IMR-90 (cell line): ENCODE data around the gene CAMK2G. TPM values are rescaled to one million over a fixed set of nuclear protein-coding genes. Genes with fewer than 3 reads are reported as not detected.

Source experiments
- ATAC-seq: fragments of 200-7000 bp; cut with Tn5 transposase; 2 replicates; pipeline ENCODE4 v1.9.1; 2020; ENCODE audit warnings: low read depth, mild to moderate bottlenecking, moderate library complexity
- BruUV-seq: library from RNA; stranded (reverse); fragments of 400-500 nt; replicated peaks from 2 replicates; lab custom pipeline; 2021; lab: Mats Ljungman, UMichigan
- CTCF ChIA-PET: fragments of 300-600 bp; formaldehyde crosslinking; extraction: SDS; loops from one replicate; lab custom pipeline; 2021; ENCODE audit warnings: antibody characterized with exemption; lab: Yijun Ruan, JAX
- POLR2A ChIA-PET: fragments of 300-600 bp; sonication (Branson Sonifier 250); formaldehyde crosslinking; loops from one replicate; lab custom pipeline; 2022; ENCODE audit warnings: antibody characterized with exemption; ENCODE audit not compliant: unreplicated experiment; lab: Charles Lee
- DNase-seq: peaks from one replicate; pipeline ENCODE4 v3.0.0; 2013
- H2AFZ ChIP-seq: replicated peaks from 2 replicates; pipeline ENCODE3; 2013; ENCODE audit warnings: low read length, mild to moderate bottlenecking; ENCODE audit not compliant: poor library complexity
- H2AK5ac ChIP-seq: 2 replicates; pipeline ENCODE4 v1.6.1; 2013; ENCODE audit warnings: low read depth, low read length, inconsistent platforms
- H2AK9ac ChIP-seq: replicated peaks from 2 replicates; pipeline ENCODE3; 2013; ENCODE audit warnings: mild to moderate bottlenecking, low read depth, low read length, moderate library complexity; ENCODE audit not compliant: poor library complexity
- H2BK120ac ChIP-seq: 2 replicates; pipeline ENCODE4 v1.6.1; 2013; ENCODE audit warnings: low read depth, low read length, inconsistent platforms
- H2BK15ac ChIP-seq: 3 replicates; pipeline ENCODE4 v1.6.1; 2013; ENCODE audit warnings: low read depth, low read length, inconsistent platforms
- H2BK20ac ChIP-seq: 2 replicates; pipeline ENCODE4 v1.6.1; 2013; ENCODE audit warnings: low read depth, mild to moderate bottlenecking, inconsistent platforms, low read length, moderate library complexity
- H2BK5ac ChIP-seq: 2 replicates; pipeline ENCODE4 v1.6.1; 2013; ENCODE audit warnings: mild to moderate bottlenecking, low read depth, low read length, inconsistent platforms; ENCODE audit not compliant: poor library complexity, severe bottlenecking
- H3K14ac ChIP-seq: replicated peaks from 2 replicates; pipeline ENCODE4 v1.6.1; 2013; ENCODE audit warnings: low read depth, low read length, inconsistent platforms
- H3K18ac ChIP-seq: 2 replicates; pipeline ENCODE4 v1.6.1; 2013; ENCODE audit warnings: low read depth, low read length, control low read depth
- H3K23ac ChIP-seq: 2 replicates; pipeline ENCODE4 v1.6.1; 2013; ENCODE audit warnings: low read depth, low read length, inconsistent platforms
- H3K27ac ChIP-seq: 2 replicates; pipeline ENCODE4 v1.5.1; 2013; ENCODE audit warnings: mild to moderate bottlenecking, control low read depth, low read length; ENCODE audit not compliant: insufficient read depth
- H3K27me3 ChIP-seq: 2 replicates; pipeline ENCODE4 v1.6.1; 2013; ENCODE audit warnings: low read length; ENCODE audit not compliant: control insufficient read depth, insufficient read depth
- H3K36me3 ChIP-seq: 2 replicates; pipeline ENCODE4 v1.6.1; 2013; ENCODE audit warnings: low read length, mixed read lengths; ENCODE audit not compliant: control insufficient read depth, insufficient read depth
- H3K4ac ChIP-seq: 2 replicates; pipeline ENCODE4 v1.6.1; 2013; ENCODE audit warnings: low read depth, low read length, inconsistent platforms
- H3K4me1 ChIP-seq: 2 replicates; pipeline ENCODE4 v1.6.1; 2013; ENCODE audit warnings: low read length, mixed read lengths; ENCODE audit not compliant: control insufficient read depth, insufficient read depth
- H3K4me2 ChIP-seq: 2 replicates; pipeline ENCODE4 v1.6.1; 2013; ENCODE audit warnings: low read depth, mild to moderate bottlenecking, control low read depth, low read length, moderate library complexity
- H3K4me3 ChIP-seq: 2 replicates; pipeline ENCODE4 v1.5.1; 2013; ENCODE audit warnings: low read depth, mild to moderate bottlenecking, control low read depth, low read length, moderate library complexity; ENCODE audit not compliant: insufficient read depth
- H3K56ac ChIP-seq: 2 replicates; pipeline ENCODE4 v1.6.1; 2013; ENCODE audit warnings: low read length, inconsistent platforms; ENCODE audit not compliant: insufficient read depth; ENCODE audit errors: extremely low read depth
- H3K79me1 ChIP-seq, 2 experiments: 2 replicates each; pipeline ENCODE4 v1.6.1; 2013; ENCODE audit warnings: low read length in 2 of 2, inconsistent platforms in 1 of 2, low read depth in 1 of 2
- H3K9ac ChIP-seq: 2 replicates; pipeline ENCODE4 v1.6.1; 2013; ENCODE audit warnings: low read depth, low read length, control low read depth
- H3K9me1 ChIP-seq: 2 replicates; pipeline ENCODE4 v1.6.1; 2013; ENCODE audit warnings: low read length, inconsistent platforms; ENCODE audit not compliant: insufficient read depth
- H3K9me3 ChIP-seq: 2 replicates; pipeline ENCODE4 v1.6.1; 2013; ENCODE audit warnings: low read length; ENCODE audit not compliant: control insufficient read depth, insufficient read depth
- H4K20me1 ChIP-seq: 2 replicates; pipeline ENCODE4 v1.6.1; 2013; ENCODE audit warnings: low read length, inconsistent platforms; ENCODE audit not compliant: insufficient read depth
- H4K5ac ChIP-seq: 2 replicates; pipeline ENCODE4 v1.6.1; 2013; ENCODE audit warnings: mild to moderate bottlenecking, low read depth, low read length, control low read depth
- H4K8ac ChIP-seq, 2 experiments: 2 replicates each; pipeline ENCODE4 v1.6.1; 2013; ENCODE audit warnings: low read depth in 2 of 2, low read length in 2 of 2, control low read depth in 1 of 2, inconsistent platforms in 1 of 2
- H4K91ac ChIP-seq: 2 replicates; pipeline ENCODE4 v1.6.1; 2013; ENCODE audit warnings: low read depth, low read length, inconsistent platforms; ENCODE audit not compliant: insufficient read depth
- CEBPB ChIP-seq: IDR thresholded peaks from 2 replicates; pipeline ENCODE4 v1.6.1; 2012; ENCODE audit warnings: low read depth, low read length, improper control_type of control experiment
- CHD1 ChIP-seq: IDR thresholded peaks from 2 replicates; pipeline ENCODE4 v1.6.1; 2012; ENCODE audit warnings: low read depth, low read length, improper control_type of control experiment
- FOS ChIP-seq: fragments of 150-350 bp; IDR thresholded peaks from 2 replicates; pipeline ENCODE4 v1.6.1; 2016; ENCODE audit warnings: low read depth, low read length
- MAFK ChIP-seq: IDR thresholded peaks from 2 replicates; pipeline ENCODE4 v1.6.1; 2012; ENCODE audit warnings: low read depth, low read length, improper control_type of control experiment
- MAZ ChIP-seq: IDR thresholded peaks from 2 replicates; pipeline ENCODE4 v1.6.1; 2012; ENCODE audit warnings: low read depth, mild to moderate bottlenecking, low read length, improper control_type of control experiment, moderate library complexity, borderline replicate concordance
- MXI1 ChIP-seq: IDR thresholded peaks from 2 replicates; pipeline ENCODE4 v1.6.1; 2012; ENCODE audit warnings: low read depth, mild to moderate bottlenecking, low read length, moderate library complexity, borderline replicate concordance
- NFE2L2 ChIP-seq: fragments of 150-350 bp; IDR thresholded peaks from 2 replicates; pipeline ENCODE4 v1.6.1; 2016; ENCODE audit warnings: low read depth, mild to moderate bottlenecking, low read length
- POLR2A ChIP-seq: IDR thresholded peaks from 2 replicates; pipeline ENCODE4 v1.6.1; 2012; ENCODE audit warnings: mild to moderate bottlenecking, low read depth, low read length
- RFX5 ChIP-seq: IDR thresholded peaks from 2 replicates; pipeline ENCODE4 v1.8.0; 2012; ENCODE audit warnings: low read depth, mild to moderate bottlenecking, low read length, moderate library complexity
- SMC3 ChIP-seq: fragments of 150-350 bp; IDR thresholded peaks from 2 replicates; pipeline ENCODE4 v1.6.1; 2016; ENCODE audit warnings: low read depth, mild to moderate bottlenecking, antibody characterized with exemption, low read length, moderate library complexity
- WGBS, 2 experiments: methylation state at CpG; one replicate each; pipeline versions ENCODE4 v1.1.5 to v1.1.7; 2013; ENCODE audit warnings: missing lambda C conversion rate in 2 of 2; ENCODE audit not compliant: insufficient read length in 1 of 2; ENCODE audit errors: extremely low coverage in 2 of 2; 5-methylcytosine and 5-hydroxymethylcytosine counted together
- dilution Hi-C: fragments of 300-500 bp; cut with HindIII; formaldehyde crosslinking; loops from one replicate; pipeline ENCODE4 v1.14.3; 2018; ENCODE audit warnings: low sequenced_read_pairs; ENCODE audit not compliant: unreplicated experiment
- in situ Hi-C: fragments of 300-500 bp; cut with MboI; formaldehyde crosslinking; loops from 3 replicates; pipeline ENCODE4 v1.14.3; 2019; ENCODE audit warnings: low sequenced_read_pairs, inconsistent platforms, mixed read lengths
- intact Hi-C: fragments of 100-400 bp; cut with micrococcal nuclease; formaldehyde crosslinking; loops from 2 replicates; pipeline ENCODE4 v1.10.0; 2022
- polyA plus RNA-seq, 3 experiments: library from polyadenylated mRNA; depleted of rRNA; stranded (reverse); fragments of >200 nt; gene quantifications; 2 replicates each; pipeline ENCODE4 v1.2.3, GENCODE V29; 2012; ENCODE audit warnings: low replicate concordance in 1 of 3
- total RNA-seq: library from RNA; depleted of rRNA; stranded (reverse); fragments of >200 nt; gene quantifications from 2 replicates; pipeline ENCODE4 v1.2.3, GENCODE V29; 2012
- TF ChIP-seq, protein P1 (sequence below): fragments of 150-350 bp; IDR thresholded peaks from 2 replicates; pipeline ENCODE4 v1.6.1; 2016; ENCODE audit warnings: low read depth, mild to moderate bottlenecking, low read length, moderate library complexity, borderline replicate concordance
- TF ChIP-seq, protein P2 (sequence below): conservative IDR thresholded peaks from 2 replicates; pipeline ENCODE4 v1.5.1; 2012; ENCODE audit warnings: mild to moderate bottlenecking, low read depth, low read length, improper control_type of control experiment
- TF ChIP-seq, protein P3 (sequence below): fragments of 150-350 bp; IDR thresholded peaks from 2 replicates; pipeline ENCODE4 v1.6.1; 2017; ENCODE audit warnings: mild to moderate bottlenecking, antibody characterized with exemption, low read length, low read depth

CAMK2G gene
- total and polyA plus RNA-seq, 2 of the 4 experiments (the other 2 are of a cell fraction) = 20.4 to 25.4 TPM

DNA sequence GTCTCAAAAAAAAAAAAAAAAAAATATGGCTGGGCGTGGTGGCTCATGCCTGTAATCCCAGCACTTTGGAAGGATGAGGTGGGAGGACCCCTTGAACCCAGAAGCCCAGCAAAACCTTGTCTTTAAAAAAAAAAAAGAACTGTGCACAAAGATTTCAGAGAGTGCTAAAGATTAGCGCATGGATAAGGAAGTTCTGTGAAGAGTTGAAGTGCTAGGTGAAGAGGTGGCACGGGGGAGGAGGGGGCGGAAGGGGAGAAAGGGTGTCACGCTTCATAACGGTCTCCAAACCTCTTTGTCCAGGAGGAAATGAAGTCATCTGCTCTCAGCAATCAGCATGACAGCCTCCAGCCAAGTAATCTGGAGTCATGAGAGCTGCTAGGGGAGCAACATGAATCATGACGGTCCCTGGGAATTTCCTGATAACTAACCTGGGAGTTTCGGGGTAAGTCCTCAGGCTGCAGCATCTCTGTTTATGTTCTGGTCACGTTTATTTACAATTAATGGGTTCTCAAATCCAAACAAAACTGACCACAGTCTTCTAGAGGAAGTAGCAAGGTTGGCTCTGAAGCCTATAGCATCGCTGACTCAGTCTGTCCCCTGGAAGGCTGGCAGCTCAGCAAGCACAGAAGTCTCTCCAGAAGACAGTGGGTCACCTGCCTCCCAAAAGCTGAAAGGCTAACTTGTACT is 34.6 kb upstream of the CAMK2G start:
- peaks cover 17 to 51% of the 10 kb centered on the region in 2 experiments for H3K79me1 ChIP-seq
- peak overlapping the region; percentile 93 for H2AK5ac ChIP-seq
- H3K4me1 ChIP-seq = peaks cover 38% of the 10 kb centered on the region
- H3K4me2 ChIP-seq = peak overlapping the region; percentile 51
- peak overlapping the region; percentile 52 for H2AFZ ChIP-seq
- H2BK5ac ChIP-seq = peak overlapping the region; percentile 97
- H4K5ac ChIP-seq = peak overlapping the region; percentile 76
- intact Hi-C loops (loop anchor here (5.0 kb wide), 2 partner anchors 88 to 173 kb away; partner anchors contain the start of gene VCL), dilution Hi-C loops (no loop called here), in situ Hi-C loops (no loop called here)
- peak overlapping the region; percentile 87 for H3K56ac ChIP-seq
- H2BK120ac ChIP-seq = peak overlapping the region; percentile 98
- BruUV-seq = no TSS peak
- peaks cover 30% of the 10 kb centered on the region for H4K20me1 ChIP-seq
- H3K9me1 ChIP-seq = peaks cover 36% of the 10 kb centered on the region
- peak overlapping the region; percentile 91 for H3K27ac ChIP-seq
- no peaks in the 10 kb centered on the region for H3K9me3 ChIP-seq
- peak; percentile 100 for DNase-seq
- ChIA-PET POLR2A (interaction anchor here (0.7 to 1.0 kb wide), 2 partner anchors 10 to 21 kb away, joined by 3 to 5 read pairs; no protein-coding TSS in a partner anchor), CTCF (interaction anchor here (0.6 to 1.1 kb wide), 2 partner anchors 31 to 192 kb away, joined by 4 to 5 read pairs; no protein-coding TSS in a partner anchor)
- ATAC-seq = peak; percentile 24
- 0% methylated on average over 2 of the region's 10 CpGs; no CpG with 5 or more reads in 1 of the 2 experiments for WGBS, 2 experiments
- H3K4me3 ChIP-seq = no peak overlapping the region
- peaks cover 22% of the 10 kb centered on the region for H3K36me3 ChIP-seq
- peak overlapping the region; percentile 31 for H3K9ac ChIP-seq
- peak overlapping the region; percentile 98 for H4K91ac ChIP-seq
- peak overlapping the region; percentile 95 for H2BK20ac ChIP-seq
- H3K23ac ChIP-seq = peak overlapping the region; percentile 96
- peak overlapping the region; percentile 72; the same call in 2 of the 3 replicates for H2BK15ac ChIP-seq
- no peak overlapping the region for H2AK9ac ChIP-seq
- no peaks in the 10 kb centered on the region for H3K27me3 ChIP-seq
- peak overlapping the region; percentile 85 to 94 for H4K8ac ChIP-seq
- peak overlapping the region; percentile 96 for H3K14ac ChIP-seq
- H3K4ac ChIP-seq = peak overlapping the region; percentile 94
- H3K18ac ChIP-seq = peak overlapping the region; percentile 84
- peak; percentile 59; the same call in 1 of the 2 replicates for TF ChIP-seq CEBPB
- peak; percentile 95 for TF ChIP-seq FOS
- TF ChIP-seq, protein P1, sequence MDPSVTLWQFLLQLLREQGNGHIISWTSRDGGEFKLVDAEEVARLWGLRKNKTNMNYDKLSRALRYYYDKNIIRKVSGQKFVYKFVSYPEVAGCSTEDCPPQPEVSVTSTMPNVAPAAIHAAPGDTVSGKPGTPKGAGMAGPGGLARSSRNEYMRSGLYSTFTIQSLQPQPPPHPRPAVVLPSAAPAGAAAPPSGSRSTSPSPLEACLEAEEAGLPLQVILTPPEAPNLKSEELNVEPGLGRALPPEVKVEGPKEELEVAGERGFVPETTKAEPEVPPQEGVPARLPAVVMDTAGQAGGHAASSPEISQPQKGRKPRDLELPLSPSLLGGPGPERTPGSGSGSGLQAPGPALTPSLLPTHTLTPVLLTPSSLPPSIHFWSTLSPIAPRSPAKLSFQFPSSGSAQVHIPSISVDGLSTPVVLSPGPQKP = no peak
- 0 out of 2 replicates have a peak, but pooled peaks have one; percentile 17 for TF ChIP-seq MXI1
- peak; percentile 85 for TF ChIP-seq POLR2A
- peak; percentile 13; the same call in 1 of the 2 replicates for TF ChIP-seq MAZ
- TF ChIP-seq, protein P2, sequence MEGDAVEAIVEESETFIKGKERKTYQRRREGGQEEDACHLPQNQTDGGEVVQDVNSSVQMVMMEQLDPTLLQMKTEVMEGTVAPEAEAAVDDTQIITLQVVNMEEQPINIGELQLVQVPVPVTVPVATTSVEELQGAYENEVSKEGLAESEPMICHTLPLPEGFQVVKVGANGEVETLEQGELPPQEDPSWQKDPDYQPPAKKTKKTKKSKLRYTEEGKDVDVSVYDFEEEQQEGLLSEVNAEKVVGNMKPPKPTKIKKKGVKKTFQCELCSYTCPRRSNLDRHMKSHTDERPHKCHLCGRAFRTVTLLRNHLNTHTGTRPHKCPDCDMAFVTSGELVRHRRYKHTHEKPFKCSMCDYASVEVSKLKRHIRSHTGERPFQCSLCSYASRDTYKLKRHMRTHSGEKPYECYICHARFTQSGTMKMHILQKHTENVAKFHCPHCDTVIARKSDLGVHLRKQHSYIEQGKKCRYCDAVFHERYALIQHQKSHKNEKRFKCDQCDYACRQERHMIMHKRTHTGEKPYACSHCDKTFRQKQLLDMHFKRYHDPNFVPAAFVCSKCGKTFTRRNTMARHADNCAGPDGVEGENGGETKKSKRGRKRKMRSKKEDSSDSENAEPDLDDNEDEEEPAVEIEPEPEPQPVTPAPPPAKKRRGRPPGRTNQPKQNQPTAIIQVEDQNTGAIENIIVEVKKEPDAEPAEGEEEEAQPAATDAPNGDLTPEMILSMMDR = no peak
- TF ChIP-seq, protein P3, sequence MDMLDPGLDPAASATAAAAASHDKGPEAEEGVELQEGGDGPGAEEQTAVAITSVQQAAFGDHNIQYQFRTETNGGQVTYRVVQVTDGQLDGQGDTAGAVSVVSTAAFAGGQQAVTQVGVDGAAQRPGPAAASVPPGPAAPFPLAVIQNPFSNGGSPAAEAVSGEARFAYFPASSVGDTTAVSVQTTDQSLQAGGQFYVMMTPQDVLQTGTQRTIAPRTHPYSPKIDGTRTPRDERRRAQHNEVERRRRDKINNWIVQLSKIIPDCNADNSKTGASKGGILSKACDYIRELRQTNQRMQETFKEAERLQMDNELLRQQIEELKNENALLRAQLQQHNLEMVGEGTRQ = peak; percentile 52
- TF ChIP-seq NFE2L2 = peak; percentile 48; the same call in 1 of the 2 replicates
- 0 out of 2 replicates have a peak, but pooled peaks have one; percentile 6 for TF ChIP-seq SMC3
- TF ChIP-seq RFX5 = no peak
- TF ChIP-seq MAFK = 0 out of 2 replicates have a peak, but pooled peaks have one; percentile 2
- no peak; the same call in 1 of the 2 replicates for TF ChIP-seq CHD1
